HepG2 (cell line): ENCODE measurements around the gene TP53I3. TPM values are rescaled to one million over a fixed set of nuclear protein-coding genes. Genes with fewer than 3 reads are reported as not detected.

Experiments
- ARHGAP35 ChIP-seq: sonication (generic); formaldehyde crosslinking; IDR thresholded peaks from 2 replicates; pipeline ENCODE4 v1.9.0; 2022; ENCODE audit warnings: mild to moderate bottlenecking, inconsistent platforms, moderate library complexity, missing genetic modification reagents, borderline replicate concordance
- BRD4 ChIP-seq: sonication (generic); formaldehyde crosslinking; IDR thresholded peaks from 2 replicates; pipeline ENCODE4 v1.4.0; 2020; ENCODE audit warnings: missing genetic modification reagents
- CERS6 ChIP-seq: sonication (generic); formaldehyde crosslinking; IDR thresholded peaks from 2 replicates; pipeline ENCODE4 v1.5.0; 2020; ENCODE audit warnings: missing genetic modification reagents
- ELF3 ChIP-seq: IDR thresholded peaks from 2 replicates; pipeline ENCODE4 v1.6.1; 2016; ENCODE audit warnings: missing genetic modification reagents, missing compliant biosample characterization
- KLF15 ChIP-seq: sonication (generic); formaldehyde crosslinking; IDR thresholded peaks from 2 replicates; pipeline ENCODE4 v1.8.1; 2023; ENCODE audit warnings: borderline replicate concordance, mild to moderate bottlenecking, inconsistent platforms, missing genetic modification reagents, mixed read lengths
- NFATC3 ChIP-seq: sonication (generic); formaldehyde crosslinking; IDR thresholded peaks from 2 replicates; pipeline ENCODE4 v1.5.1; 2020; ENCODE audit warnings: mild to moderate bottlenecking, missing genetic modification reagents
- PAXIP1 ChIP-seq: sonication (generic); formaldehyde crosslinking; conservative IDR thresholded peaks from 2 replicates; pipeline ENCODE4 v1.4.0; 2020; ENCODE audit warnings: mild to moderate bottlenecking, missing genetic modification reagents, moderate library complexity
- PHF5A ChIP-seq: IDR thresholded peaks from one replicate; pipeline ENCODE4 v1.6.1; 2018; ENCODE audit warnings: low read depth, missing genetic modification reagents; ENCODE audit not compliant: unreplicated experiment
- POGZ ChIP-seq: sonication (generic); formaldehyde crosslinking; IDR thresholded peaks from 2 replicates; pipeline ENCODE4 v1.4.0; 2020; ENCODE audit warnings: mild to moderate bottlenecking, missing genetic modification reagents
- POLR2AphosphoS2 ChIP-seq: IDR thresholded peaks from 2 replicates; pipeline ENCODE4 v1.6.1; 2011; ENCODE audit warnings: low read depth, low read length, improper control_type of control experiment
- SRSF1 ChIP-seq: fragments of 200-400 bp; formaldehyde crosslinking; optimal IDR thresholded peaks from 2 replicates; pipeline ENCODE3; 2017; ENCODE audit warnings: mild to moderate bottlenecking, low read depth, low read length, moderate library complexity
- STAT6 ChIP-seq: sonication (generic); formaldehyde crosslinking; IDR thresholded peaks from 2 replicates; pipeline ENCODE4 v1.4.0; 2020; ENCODE audit warnings: missing genetic modification reagents, mild to moderate bottlenecking, borderline replicate concordance
- TRIM22 ChIP-seq: fragments of 450-650 bp; IDR thresholded peaks from 2 replicates; pipeline ENCODE4 v1.6.1; 2017
- ZNF121 ChIP-seq: sonication (generic); formaldehyde crosslinking; IDR thresholded peaks from 2 replicates; pipeline ENCODE4 v1.5.0; 2020; ENCODE audit warnings: mild to moderate bottlenecking, missing genetic modification reagents
- ZNF281 ChIP-seq: sonication (generic); formaldehyde crosslinking; IDR thresholded peaks from 2 replicates; pipeline ENCODE4 v1.4.0; 2020; ENCODE audit warnings: missing genetic modification reagents, borderline replicate concordance
- ZNF354B ChIP-seq: sonication (generic); formaldehyde crosslinking; IDR thresholded peaks from 2 replicates; pipeline ENCODE4 v1.8.0; 2022; ENCODE audit warnings: mild to moderate bottlenecking, missing genetic modification reagents
- ZNF44 ChIP-seq: sonication (generic); formaldehyde crosslinking; IDR thresholded peaks from 2 replicates; pipeline ENCODE4 v1.5.1; 2020; ENCODE audit warnings: mild to moderate bottlenecking, missing genetic modification reagents
- polyA plus RNA-seq, 8 experiments: library from polyadenylated mRNA; depleted of rRNA in 3 of 8; stranded (reverse) in 7 of 8; unstranded in 1 of 8; fragments of >200 nt; fragmentation: Illumina TruSeq in 4 of 8; extraction: Trizol in 4 of 8; gene quantifications; 2 replicates each; pipeline versions ENCODE4 v1.2.1 to v1.2.3, GENCODE V29; 2011 to 2016; ENCODE audit warnings: low read depth in 4 of 8, missing spikeins in 1 of 8, mixed read lengths in 1 of 8; ENCODE audit not compliant: insufficient read depth in 1 of 8
- total RNA-seq, 5 experiments: library from RNA; depleted of rRNA; stranded (reverse); fragments of >200 nt; fragmentation: Illumina TruSeq; extraction: Trizol; gene quantifications; 2 replicates each; pipeline ENCODE4 v1.2.3, GENCODE V29; 2016; ENCODE audit warnings: low read depth in 1 of 5

Gene TP53I3
- total and polyA plus RNA-seq, 2 of the 13 experiments (the other 11 are each of a cell fraction or from before 2014, with no cell fraction given), result 25.0 to 44.1 TPM

GRCh38 chr2:24046930-24047702 lies 37.5 kb downstream of the TP53I3 start, which contains the start of gene WDCP (continued):
- TF ChIP-seq PHF5A (no peak), ZNF44 (CRISPR knock-in tag) (peak; percentile 28), BRD4 (CRISPR knock-in tag) (peak; percentile 74), STAT6 (peak; percentile 26; the same call in 1 of the 2 replicates), ZNF354B (CRISPR knock-in tag) (0 out of 2 replicates have a peak, but pooled peaks have one; percentile 71), SRSF1 (no peak), PAXIP1 (peak; percentile 61), KLF15 (CRISPR knock-in tag) (peak; percentile 83; the same call in 1 of the 2 replicates), POGZ (CRISPR knock-in tag) (peak; percentile 79), CERS6 (CRISPR knock-in tag) (no peak), POLR2AphosphoS2 (peak; percentile 94), ZNF281 (peak; percentile 29; the same call in 1 of the 2 replicates), TRIM22 (no peak), ZNF121 (CRISPR knock-in tag) (no peak), ARHGAP35 (CRISPR knock-in tag) (no peak; the same call in 1 of the 2 replicates), NFATC3 (CRISPR knock-in tag) (0 out of 2 replicates have a peak, but pooled peaks have one; percentile 14), ELF3 (CRISPR knock-in tag) (no peak)
